HEK293 (cell line): Measurements from ENCODE around the gene GHRHR.

Experiments used
- CTCF ChIA-PET: fragments of 350-600 bp; formaldehyde crosslinking; extraction: SDS; loops from one replicate; lab custom pipeline; 2021; ENCODE audit warnings: antibody characterized with exemption; lab: Yijun Ruan, JAX
- POLR2A ChIA-PET: fragments of 300-600 bp; formaldehyde crosslinking; extraction: SDS; loops from one replicate; lab custom pipeline; 2020; ENCODE audit warnings: antibody characterized with exemption, inconsistent platforms; lab: Yijun Ruan, JAX
- H3K27ac ChIP-seq: fragments of 200-500 bp; sonication (Bioruptor generic); 2 replicates; pipeline ENCODE4 v1.5.1; 2014; ENCODE audit warnings: low read depth, low read length, control low read depth, inconsistent platforms; ENCODE audit errors: extremely low read depth
- H3K36me3 ChIP-seq, 2 experiments: fragments of 200-500 bp in 1 of 2; sonication (Bioruptor generic) in 1 of 2; 1 replicate in 1 of 2; 2 replicates in 1 of 2; pipeline ENCODE4 v1.5.1; 2014 to 2017; ENCODE audit warnings: inconsistent platforms in 2 of 2, low read length in 2 of 2; ENCODE audit not compliant: control insufficient read depth in 2 of 2, insufficient read depth in 1 of 2
- H3K4me1 ChIP-seq: fragments of 200-500 bp; sonication (Bioruptor generic); 2 replicates; pipeline ENCODE4 v1.5.1; 2014; ENCODE audit warnings: mild to moderate bottlenecking, low read length, inconsistent platforms; ENCODE audit not compliant: control insufficient read depth, insufficient read depth
- H3K4me3 ChIP-seq: 2 replicates; pipeline ENCODE4 v1.5.1; 2011; ENCODE audit warnings: low read depth, mild to moderate bottlenecking, control low read depth, low read length, moderate library complexity
- H3K9me3 ChIP-seq: fragments of 200-500 bp; sonication (Bioruptor generic); 2 replicates; pipeline ENCODE4 v1.5.1; 2014; ENCODE audit warnings: low read depth, low read length, inconsistent platforms; ENCODE audit not compliant: control insufficient read depth, insufficient read depth
- MEIS1 ChIP-seq: sonication (generic); formaldehyde crosslinking; IDR thresholded peaks from 2 replicates; pipeline ENCODE4 v1.8.1; 2022; ENCODE audit warnings: missing genetic modification reagents, mild to moderate bottlenecking, borderline replicate concordance
- MZF1 ChIP-seq: fragments of 450-650 bp; formaldehyde crosslinking; IDR thresholded peaks from 2 replicates; pipeline ENCODE4 v1.5.1; 2017; ENCODE audit warnings: missing biosample characterization, missing genetic modification characterization, borderline replicate concordance
- YY2 ChIP-seq: fragments of 450-650 bp; formaldehyde crosslinking; IDR thresholded peaks from 2 replicates; pipeline ENCODE4 v1.5.1; 2016; ENCODE audit warnings: missing biosample characterization, missing genetic modification characterization
- ZBTB48 ChIP-seq: fragments of 450-650 bp; formaldehyde crosslinking; IDR thresholded peaks from 2 replicates; pipeline ENCODE4 v1.5.1; 2016; ENCODE audit warnings: missing biosample characterization, missing genetic modification characterization
- ZNF132 ChIP-seq: fragments of 450-650 bp; formaldehyde crosslinking; IDR thresholded peaks from 2 replicates; pipeline ENCODE4 v1.5.1; 2017; ENCODE audit warnings: missing biosample characterization, missing genetic modification characterization, borderline replicate concordance
- ZNF18 ChIP-seq: fragments of 450-650 bp; formaldehyde crosslinking; IDR thresholded peaks from 2 replicates; pipeline ENCODE4 v1.5.1; 2016; ENCODE audit warnings: missing biosample characterization, missing genetic modification characterization
- ZNF202 ChIP-seq: fragments of 450-650 bp; formaldehyde crosslinking; IDR thresholded peaks from 2 replicates; pipeline ENCODE4 v1.5.1; 2016; ENCODE audit warnings: missing biosample characterization, missing genetic modification characterization, borderline replicate concordance
- ZNF26 ChIP-seq: fragments of 450-650 bp; formaldehyde crosslinking; IDR thresholded peaks from 2 replicates; pipeline ENCODE4 v1.5.1; 2016; ENCODE audit warnings: missing biosample characterization, missing genetic modification characterization
- ZNF354C ChIP-seq: fragments of 450-650 bp; formaldehyde crosslinking; IDR thresholded peaks from 2 replicates; pipeline ENCODE4 v1.5.1; 2016; ENCODE audit warnings: missing biosample characterization, missing genetic modification characterization, low read depth, borderline replicate concordance
- ZNF510 ChIP-seq: fragments of 450-650 bp; formaldehyde crosslinking; IDR thresholded peaks from 2 replicates; pipeline ENCODE4 v1.5.1; 2018; ENCODE audit warnings: mild to moderate bottlenecking, missing genetic modification characterization, missing biosample characterization; ENCODE audit not compliant: insufficient replicate concordance
- ZNF514 ChIP-seq: fragments of 450-650 bp; formaldehyde crosslinking; IDR thresholded peaks from 2 replicates; pipeline ENCODE4 v1.5.1; 2016; ENCODE audit warnings: missing biosample characterization, missing genetic modification characterization
- ZNF521 ChIP-seq: fragments of 450-650 bp; formaldehyde crosslinking; IDR thresholded peaks from 2 replicates; pipeline ENCODE4 v1.5.1; 2017; ENCODE audit warnings: missing biosample characterization, mild to moderate bottlenecking, missing genetic modification characterization
- ZNF530 ChIP-seq: fragments of 450-650 bp; formaldehyde crosslinking; IDR thresholded peaks from 2 replicates; pipeline ENCODE4 v1.5.1; 2016; ENCODE audit warnings: low read depth, missing biosample characterization, missing genetic modification characterization
- ZNF544 ChIP-seq: fragments of 450-650 bp; formaldehyde crosslinking; IDR thresholded peaks from 2 replicates; pipeline ENCODE4 v1.5.0; 2017; ENCODE audit warnings: missing biosample characterization, missing genetic modification characterization
- ZNF555 ChIP-seq: fragments of 450-650 bp; formaldehyde crosslinking; conservative IDR thresholded peaks from 2 replicates; pipeline ENCODE4 v1.5.1; 2017; ENCODE audit warnings: missing biosample characterization, mild to moderate bottlenecking, missing genetic modification characterization, inconsistent platforms
- ZNF623 ChIP-seq: fragments of 450-650 bp; formaldehyde crosslinking; IDR thresholded peaks from 2 replicates; pipeline ENCODE4 v1.5.1; 2016; ENCODE audit warnings: missing biosample characterization, missing genetic modification characterization
- ZNF654 ChIP-seq: fragments of 450-650 bp; formaldehyde crosslinking; IDR thresholded peaks from 2 replicates; pipeline ENCODE4 v1.5.1; 2016; ENCODE audit warnings: low read depth, missing biosample characterization, missing genetic modification characterization
- ZNF664 ChIP-seq: fragments of 450-650 bp; formaldehyde crosslinking; IDR thresholded peaks from 2 replicates; pipeline ENCODE4 v1.5.1; 2016; ENCODE audit warnings: missing biosample characterization, missing genetic modification characterization
- ZNF776 ChIP-seq: fragments of 450-650 bp; formaldehyde crosslinking; IDR thresholded peaks from 2 replicates; pipeline ENCODE4 v1.5.0; 2017; ENCODE audit warnings: missing biosample characterization, missing genetic modification characterization, borderline replicate concordance
- ZNF830 ChIP-seq: fragments of 450-650 bp; IDR thresholded peaks from 2 replicates; pipeline ENCODE4 v1.5.0; 2018; ENCODE audit warnings: missing biosample characterization, missing genetic modification characterization, low read depth, mild to moderate bottlenecking, moderate library complexity
- ZSCAN4 ChIP-seq: fragments of 450-650 bp; formaldehyde crosslinking; IDR thresholded peaks from 2 replicates; pipeline ENCODE4 v1.5.1; 2017; ENCODE audit warnings: missing biosample characterization, missing genetic modification characterization

GHRHR gene

GRCh38 chr7:30950197-30950596, 13.6 kb upstream of the GHRHR start (continued):
- TF ChIP-seq ZNF18 (tag by site-specific recombination) (no peak), MEIS1 (CRISPR knock-in tag) (no peak), ZNF26 (tag by site-specific recombination) (no peak), ZNF521 (no peak)

GRCh38 chr7:30954914-30955313, 8.8 kb upstream of the GHRHR start:
- ChIA-PET POLR2A (no interaction called here), CTCF (interaction anchor here (0.5 to 2.1 kb wide), 3 partner anchors 16 to 52 kb away, joined by 3 to 6 read pairs (median 6); no protein-coding TSS in a partner anchor)
- no peaks in the 10 kb centered on the region for H3K4me1 ChIP-seq
- H3K36me3 ChIP-seq = no peaks in the 10 kb centered on the region
- H3K27ac ChIP-seq = no peak overlapping the region
- no peak for TF ChIP-seq ZNF544
- no peaks in the 10 kb centered on the region for H3K9me3 ChIP-seq
- no peak overlapping the region for H3K4me3 ChIP-seq

GRCh38 chr7:30956704-30957103, 7.0 kb upstream of the GHRHR start:
- no peak overlapping the region for H3K4me3 ChIP-seq
- CTCF ChIA-PET = interaction anchor here (1.5 to 5.0 kb wide), 3 partner anchors 18 to 166 kb away, joined by 5 to 33 read pairs (median 10); no protein-coding TSS in a partner anchor
- TF ChIP-seq ZNF776 (tag by site-specific recombination) = no peak
- TF ChIP-seq MZF1 (tag by site-specific recombination) = no peak
- TF ChIP-seq ZNF514 (tag by site-specific recombination) = no peak
- no peak for TF ChIP-seq ZNF830 (tag by site-specific recombination)
- no peak for TF ChIP-seq ZNF654 (tag by site-specific recombination)

GRCh38 chr7:30965372-30965771, 1.6 kb downstream of the GHRHR start:
- CTCF ChIA-PET = interaction anchor here (0.7 to 0.8 kb wide), 2 partner anchors 13 to 42 kb away, joined by 3 to 4 read pairs; no protein-coding TSS in a partner anchor
- Histone ChIP-seq H3K9me3 (no peaks in the 10 kb centered on the region), H3K4me1 (no peaks in the 10 kb centered on the region), H3K27ac (no peak overlapping the region), H3K36me3 (no peaks in the 10 kb centered on the region), H3K4me3 (no peak overlapping the region)
- TF ChIP-seq ZSCAN4 (no peak), ZNF202 (tag by site-specific recombination) (no peak), ZNF664 (tag by site-specific recombination) (no peak), ZNF510 (no peak), YY2 (no peak), ZNF132 (tag by site-specific recombination) (no peak), ZNF555 (tag by site-specific recombination) (no peak), ZBTB48 (tag by site-specific recombination) (no peak), ZNF354C (no peak), ZNF623 (tag by site-specific recombination) (no peak), ZNF530 (tag by site-specific recombination) (no peak)
- POLR2A ChIA-PET = no interaction called here

More at GRCh38 chr7:30956704-30957103, 7.0 kb upstream of the GHRHR start:
- no peak overlapping the region for H3K27ac ChIP-seq
- no peaks in the 10 kb centered on the region for H3K9me3 ChIP-seq
- H3K4me1 ChIP-seq = no peaks in the 10 kb centered on the region
- H3K36me3 ChIP-seq = no peaks in the 10 kb centered on the region
- POLR2A ChIA-PET = no interaction called here
